Activated T-cell treated with anti-CD3 and anti-CD28 coated beads for 4 hours (primary cell): ENCODE measurements around the gene USP15.

Source experiments
- DNase-seq: peaks from one replicate; pipeline ENCODE4 v3.0.0-alpha.2; 2020

Gene USP15

DNA sequence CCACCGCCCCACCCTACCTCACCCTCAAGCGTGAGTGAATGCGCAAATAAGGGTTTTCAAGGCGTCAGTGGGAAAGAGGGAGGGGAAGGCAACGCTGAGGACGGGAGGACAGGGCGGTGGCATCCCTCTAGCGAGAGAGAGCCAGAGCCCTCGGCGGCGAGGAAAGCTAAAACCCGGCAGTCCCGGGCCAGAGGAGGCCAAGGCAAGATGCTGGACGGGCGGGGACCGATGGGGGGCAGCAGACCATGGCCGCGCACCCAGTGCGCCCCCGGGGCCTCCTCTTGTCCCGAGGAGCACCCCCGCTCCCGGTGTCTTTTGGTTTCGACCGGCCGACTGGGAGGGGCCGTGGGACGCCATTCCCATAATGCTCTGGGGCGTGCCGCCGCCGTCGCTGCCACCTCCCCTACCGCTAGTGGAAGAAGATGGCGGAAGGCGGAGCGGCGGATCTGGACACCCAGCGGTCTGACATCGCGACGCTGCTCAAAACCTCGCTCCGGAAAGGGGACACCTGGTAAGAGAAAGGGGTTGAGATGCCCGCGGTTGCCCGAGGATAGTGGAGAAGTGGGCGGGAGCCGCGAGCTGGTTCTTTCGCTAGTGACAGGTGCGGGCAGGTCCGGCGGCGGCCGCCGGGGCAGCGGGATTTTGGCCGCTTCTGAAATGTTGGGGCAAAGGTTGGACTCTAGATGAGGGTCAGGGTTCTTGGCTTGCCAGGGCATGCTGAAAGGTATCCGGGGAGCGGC, at the start of gene USP15:
USP15 (plus strand) TSS at position 412 of the 740 bp plus-strand sequence; CDS start at position 423, 11 bp downstream.
- peak; percentile 94 for DNase-seq

DNA sequence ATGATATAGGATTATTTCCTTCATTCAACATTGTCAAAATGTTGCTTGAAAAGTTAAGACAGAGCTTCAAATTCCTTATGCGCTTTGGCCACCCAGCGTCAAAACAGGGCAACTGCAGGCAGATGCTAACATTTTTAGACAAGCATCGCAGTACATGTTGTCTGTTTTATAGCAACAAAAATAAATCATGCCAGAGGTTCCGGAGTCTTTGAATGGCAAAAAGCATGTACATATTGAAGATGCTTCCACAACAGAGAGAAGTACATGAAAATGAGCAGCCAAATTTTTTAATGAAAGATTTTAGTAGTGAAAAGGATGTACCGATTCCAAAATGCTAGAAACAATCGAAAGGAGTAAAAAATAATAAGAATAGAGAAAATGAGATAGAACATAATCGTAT, 49.8 kb upstream of the USP15 start:
- peak; percentile 30 for DNase-seq

DNA sequence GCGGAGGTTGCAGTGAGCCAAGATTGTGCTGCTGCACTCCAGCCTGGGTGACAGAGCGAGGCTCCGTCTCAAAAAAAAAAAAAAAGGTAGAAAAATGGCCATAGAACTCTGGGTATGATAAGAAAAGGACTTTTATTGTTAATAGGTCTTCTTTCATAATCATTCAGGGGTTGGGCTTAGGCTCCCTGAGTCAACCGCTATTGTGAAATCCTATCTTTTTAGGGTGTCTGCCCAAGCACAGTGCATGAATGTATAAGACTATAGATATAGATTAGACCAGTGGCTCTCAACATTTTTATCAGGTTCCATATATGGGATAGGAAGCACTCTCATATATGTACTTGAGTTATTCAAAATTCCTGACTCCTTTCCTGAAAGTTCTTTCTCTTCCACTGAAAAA, 48.7 kb upstream of the USP15 start:
- no peak for DNase-seq

DNA sequence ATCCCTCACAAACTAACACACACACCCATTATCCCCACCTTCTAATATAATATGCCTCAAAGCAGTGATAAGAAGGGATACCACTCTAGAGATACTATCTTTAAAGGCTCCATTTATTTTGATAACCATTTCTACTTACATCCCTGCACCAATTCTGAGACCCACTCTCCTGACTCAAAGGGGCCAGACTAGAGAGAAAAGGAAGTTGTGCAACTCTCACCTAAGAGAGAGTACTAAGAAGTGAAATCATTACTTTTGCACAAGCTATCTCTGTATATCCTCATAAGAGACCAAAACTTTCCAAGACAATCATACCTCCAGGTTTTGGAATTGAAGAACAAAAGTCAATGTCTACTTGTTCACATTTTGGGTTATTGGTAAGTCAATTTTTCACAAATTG, 45.4 kb upstream of the USP15 start:
- no peak for DNase-seq

DNA sequence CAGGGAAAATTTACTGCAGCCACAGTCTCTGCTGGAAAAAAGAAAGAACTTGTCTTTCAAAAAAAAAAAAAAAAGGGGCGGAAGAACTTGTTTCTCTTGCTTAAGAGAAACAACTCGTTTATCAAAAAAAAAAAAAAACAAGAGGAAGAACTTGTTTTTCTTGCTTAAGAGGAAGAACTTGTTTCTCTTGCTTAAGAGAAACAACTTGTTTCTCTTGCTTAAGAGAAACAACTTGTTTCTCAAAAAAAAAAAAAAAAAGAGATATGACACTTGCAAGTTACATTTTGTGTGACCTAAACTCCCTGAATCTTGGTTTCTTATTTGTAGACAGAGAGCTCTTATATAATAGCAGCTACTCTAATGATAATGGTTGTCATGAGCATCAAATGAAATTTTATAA, 44.7 kb upstream of the USP15 start:
- DNase-seq: no peak

DNA sequence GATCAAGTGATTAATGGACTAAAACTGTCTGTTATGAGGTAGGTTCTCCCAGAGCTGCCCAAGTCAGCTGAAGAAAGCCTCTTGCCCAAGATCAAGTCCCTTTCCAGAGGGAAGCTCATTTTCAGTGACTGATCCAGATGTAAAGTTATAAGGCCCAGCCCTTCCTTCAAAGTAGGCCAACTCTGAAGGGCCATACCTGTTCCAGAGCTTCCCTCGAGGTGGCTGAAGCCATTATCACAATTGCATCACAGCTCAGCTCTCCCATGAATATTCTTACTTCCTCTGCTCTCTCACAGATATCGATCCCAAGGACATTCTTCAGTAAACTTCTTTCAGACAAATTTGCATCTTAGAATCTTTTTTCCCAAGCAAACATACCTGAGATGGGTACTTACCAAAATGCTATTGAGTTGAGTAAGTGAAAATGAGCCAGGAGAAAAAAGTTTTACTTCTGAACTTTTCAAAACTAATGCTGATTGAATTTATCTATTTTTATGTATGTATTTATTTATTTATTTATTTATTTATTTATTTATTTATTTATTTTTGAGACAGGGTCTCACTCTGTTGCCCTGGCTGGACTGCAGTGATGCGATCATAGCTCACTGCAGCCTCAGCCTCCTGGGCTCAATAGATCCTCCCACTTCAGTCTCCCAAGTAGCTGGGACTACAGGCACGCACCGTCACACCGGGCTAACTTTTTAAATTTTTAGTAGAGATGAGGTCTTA, 42.6 kb upstream of the USP15 start:
- no peak for DNase-seq

DNA sequence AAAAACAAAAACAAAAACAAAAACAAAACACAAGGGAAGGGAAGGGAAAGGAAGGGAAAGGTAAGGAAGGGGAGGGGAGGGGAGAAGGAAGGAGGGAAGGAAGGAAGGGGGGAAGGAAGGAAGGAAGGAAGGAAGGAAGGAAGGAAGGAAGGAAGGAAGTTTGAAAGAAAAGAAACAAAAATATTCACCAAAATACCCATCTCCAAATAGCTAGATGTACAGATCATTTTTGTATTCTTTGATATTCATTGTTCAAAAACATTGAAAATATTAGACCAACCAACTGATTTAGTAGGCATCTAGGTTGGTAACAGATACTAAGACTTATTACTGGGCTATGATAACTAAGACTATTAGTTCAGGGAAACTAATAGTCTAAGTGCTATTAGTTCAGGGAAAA, 39.1 kb upstream of the USP15 start:
- DNase-seq: no peak

DNA sequence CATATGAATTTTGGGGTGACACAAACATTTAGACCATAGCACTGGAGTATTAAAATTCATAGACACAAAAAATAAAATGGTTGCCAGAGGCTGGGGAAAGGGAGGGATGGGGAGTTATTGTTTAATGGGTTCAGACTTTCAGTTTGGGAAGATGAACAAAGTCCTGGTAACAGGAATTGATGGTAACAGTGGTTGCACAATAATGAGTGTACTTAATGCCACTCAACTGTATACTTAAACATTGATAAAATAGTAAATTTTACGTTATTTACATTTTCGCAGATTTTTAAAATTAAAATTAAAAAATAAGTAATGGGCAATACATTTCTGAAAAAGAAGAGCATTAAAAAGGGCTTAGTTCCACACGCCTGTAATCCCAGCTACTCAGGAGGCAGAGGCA, 35.6 kb upstream of the USP15 start:
- no peak for DNase-seq

DNA sequence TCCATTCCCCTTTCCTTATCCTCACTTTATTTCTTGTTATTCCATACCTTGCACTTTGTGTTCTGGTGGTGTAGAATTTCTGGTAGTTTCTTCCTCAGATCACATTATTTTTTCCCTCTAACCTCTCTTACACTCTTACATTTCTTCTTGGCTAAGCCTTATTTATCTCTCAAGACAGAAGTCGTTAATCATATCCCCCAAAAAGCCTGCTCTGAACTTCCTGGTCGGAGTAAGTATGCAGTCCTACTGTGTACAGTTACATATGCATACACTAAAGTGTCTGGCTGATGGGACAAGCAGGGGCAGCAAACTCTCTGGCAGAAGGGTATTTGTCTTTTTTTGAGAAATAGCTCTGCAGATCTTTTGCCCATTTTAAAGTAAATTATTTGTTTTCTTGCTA, 33.1 kb upstream of the USP15 start:
- DNase-seq: no peak

DNA sequence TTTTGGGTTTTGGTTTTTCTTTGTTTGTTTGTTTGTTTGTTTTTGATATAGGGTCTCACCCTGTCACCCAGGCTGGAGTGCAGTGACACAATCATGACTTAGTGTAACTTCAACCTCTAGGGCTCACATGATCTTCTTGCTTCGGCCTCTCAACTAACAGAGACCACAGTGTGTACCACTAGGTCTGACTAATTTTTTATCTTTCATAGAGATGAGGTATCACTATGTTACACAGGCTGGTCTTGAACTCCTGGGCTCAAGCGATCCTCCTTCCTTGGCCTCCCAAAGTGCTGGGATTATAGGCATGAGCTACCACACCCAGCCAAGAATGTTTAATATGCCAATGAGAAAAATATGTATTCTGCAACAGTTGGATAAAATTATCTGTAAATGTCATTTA, 29.6 kb upstream of the USP15 start:
- DNase-seq: no peak

DNA sequence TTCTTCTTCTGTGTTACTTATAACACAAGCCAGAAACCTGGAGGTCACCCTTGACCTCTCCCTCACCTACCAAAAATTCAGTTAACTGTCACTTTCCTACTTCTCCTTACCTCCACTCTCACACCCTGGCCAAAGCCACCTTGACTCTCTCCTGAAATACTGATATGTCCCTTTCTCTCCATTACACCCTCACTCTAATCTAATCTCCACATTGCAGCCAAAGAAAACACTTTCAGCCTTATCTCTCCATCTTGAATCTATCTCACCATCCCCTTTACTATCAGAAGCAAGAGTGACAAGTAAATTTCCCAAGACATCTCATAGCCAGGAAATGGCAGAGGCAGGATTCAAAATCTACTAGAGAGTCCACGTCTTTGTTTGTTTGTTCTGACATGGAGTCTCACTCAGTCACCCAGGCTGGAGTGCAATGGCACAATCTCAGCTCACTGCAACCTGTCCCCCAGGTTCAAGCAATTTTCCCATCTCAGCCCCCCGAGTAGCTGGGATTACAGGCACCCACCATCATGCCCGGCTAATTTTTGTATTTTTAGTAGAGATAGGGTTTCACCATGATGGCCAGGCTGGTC, 28.0 kb upstream of the USP15 start:
- no peak for DNase-seq

DNA sequence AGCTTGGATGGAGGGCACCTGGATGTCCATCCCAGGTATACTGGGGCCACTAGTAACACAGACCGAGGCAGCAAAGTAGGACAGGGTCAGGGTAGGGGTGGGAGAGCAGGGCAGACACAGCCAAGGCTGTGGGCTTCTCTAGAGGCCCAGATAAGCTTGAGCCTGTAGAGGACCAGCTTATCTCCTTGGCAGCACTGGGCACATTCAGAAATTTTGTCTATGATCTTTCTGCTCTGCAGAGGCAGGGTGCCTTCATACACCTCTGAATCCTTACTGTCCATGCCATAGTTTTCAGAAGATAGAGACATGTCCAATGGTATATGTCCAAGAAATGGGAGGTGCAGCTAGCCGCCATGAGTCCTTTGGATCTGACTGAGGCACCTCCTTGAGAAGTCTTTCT, 26.4 kb upstream of the USP15 start:
- DNase-seq: no peak

DNA sequence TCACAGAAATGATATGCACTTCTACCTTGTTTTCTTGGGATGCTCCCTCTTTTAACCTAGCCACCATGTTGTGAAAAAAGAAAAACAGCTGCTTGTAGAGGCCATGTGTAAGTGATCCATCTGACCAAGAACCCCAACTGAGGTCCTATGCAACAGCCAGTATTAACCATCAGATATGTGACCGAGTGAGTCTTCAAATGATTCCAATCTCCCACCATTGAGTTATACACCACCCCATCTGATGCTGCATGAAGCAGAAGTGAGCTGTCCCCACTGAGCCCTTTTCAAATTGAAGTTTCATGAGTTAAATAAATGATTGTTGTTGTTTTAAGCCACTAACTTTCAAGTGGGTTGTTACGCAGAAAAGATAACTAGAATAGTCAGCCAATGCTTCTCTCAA, 20.6 kb upstream of the USP15 start:
- DNase-seq: no peak

DNA sequence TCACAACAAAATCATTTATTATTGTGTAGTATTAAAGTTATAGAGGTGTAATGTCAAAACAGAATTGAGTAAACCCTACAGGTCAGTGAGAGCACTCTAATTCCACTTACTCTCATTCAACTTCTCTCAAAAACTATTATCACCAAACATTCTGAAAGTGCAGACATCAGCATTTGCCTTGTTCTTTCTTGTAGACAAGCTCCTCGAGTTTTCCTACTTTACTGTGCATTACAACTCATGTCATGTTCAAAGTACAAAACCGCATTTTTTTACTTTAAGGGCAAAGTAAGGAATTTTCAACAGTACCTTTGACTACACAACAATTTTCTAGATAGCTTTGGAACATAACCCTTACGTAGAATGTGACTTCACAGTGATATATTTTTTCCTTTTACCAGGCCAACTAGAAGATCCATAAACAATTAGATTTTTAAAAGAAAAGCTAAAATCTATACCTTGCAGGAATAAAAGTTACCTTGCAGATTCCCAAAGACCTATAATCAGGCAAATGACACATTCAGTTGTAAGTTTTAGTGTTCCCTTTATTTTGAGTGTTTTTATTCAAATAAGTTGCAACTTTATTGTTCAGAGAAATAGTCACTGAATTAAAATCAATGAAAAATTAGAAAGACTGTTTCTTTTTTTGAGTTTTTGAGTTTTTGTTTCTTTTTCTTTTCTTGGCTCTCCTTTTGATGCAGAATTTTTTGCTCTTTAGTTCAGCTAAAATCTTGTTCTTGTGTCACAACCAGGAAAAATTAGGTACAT, 12.7 kb upstream of the USP15 start:
- DNase-seq: no peak

DNA sequence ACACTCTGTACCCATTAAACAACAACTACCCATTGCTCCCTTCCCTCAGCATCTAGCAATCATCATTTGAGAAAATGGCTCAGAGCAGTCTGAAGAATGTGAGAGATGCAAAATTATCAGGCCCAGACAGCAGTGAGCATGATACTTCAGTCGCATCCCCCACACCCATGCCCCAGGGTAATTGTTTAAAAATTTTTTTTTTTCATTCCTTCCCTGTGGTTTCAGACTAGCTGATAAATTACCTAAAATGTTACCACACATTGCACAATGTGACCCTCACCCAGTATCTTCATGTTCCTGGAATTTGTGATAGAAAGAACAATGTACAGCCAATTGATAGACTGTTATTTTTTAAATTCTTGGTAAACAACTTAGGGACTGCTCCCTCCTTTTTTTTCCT, 11.3 kb upstream of the USP15 start:
- no peak for DNase-seq

DNA sequence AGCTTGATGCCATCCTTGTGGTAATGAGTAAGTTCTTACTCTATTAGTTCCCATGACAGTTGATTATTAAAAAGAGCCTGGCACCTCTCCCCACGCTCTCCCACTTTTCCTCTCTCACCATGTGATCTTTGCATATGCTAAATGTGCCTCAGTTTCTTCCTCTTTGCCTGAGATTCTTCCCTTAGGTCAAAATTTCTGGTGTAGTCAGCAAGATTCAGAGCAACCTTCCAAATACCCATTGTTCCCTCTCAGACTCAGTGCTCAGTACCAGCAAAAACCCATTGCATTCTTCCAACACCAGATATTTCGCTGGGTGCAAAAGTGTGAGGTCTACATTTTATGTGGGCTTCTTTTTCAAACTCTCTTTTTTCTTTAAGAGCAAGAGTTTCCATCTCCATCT, 10.8 kb upstream of the USP15 start:
- DNase-seq: no peak

DNA sequence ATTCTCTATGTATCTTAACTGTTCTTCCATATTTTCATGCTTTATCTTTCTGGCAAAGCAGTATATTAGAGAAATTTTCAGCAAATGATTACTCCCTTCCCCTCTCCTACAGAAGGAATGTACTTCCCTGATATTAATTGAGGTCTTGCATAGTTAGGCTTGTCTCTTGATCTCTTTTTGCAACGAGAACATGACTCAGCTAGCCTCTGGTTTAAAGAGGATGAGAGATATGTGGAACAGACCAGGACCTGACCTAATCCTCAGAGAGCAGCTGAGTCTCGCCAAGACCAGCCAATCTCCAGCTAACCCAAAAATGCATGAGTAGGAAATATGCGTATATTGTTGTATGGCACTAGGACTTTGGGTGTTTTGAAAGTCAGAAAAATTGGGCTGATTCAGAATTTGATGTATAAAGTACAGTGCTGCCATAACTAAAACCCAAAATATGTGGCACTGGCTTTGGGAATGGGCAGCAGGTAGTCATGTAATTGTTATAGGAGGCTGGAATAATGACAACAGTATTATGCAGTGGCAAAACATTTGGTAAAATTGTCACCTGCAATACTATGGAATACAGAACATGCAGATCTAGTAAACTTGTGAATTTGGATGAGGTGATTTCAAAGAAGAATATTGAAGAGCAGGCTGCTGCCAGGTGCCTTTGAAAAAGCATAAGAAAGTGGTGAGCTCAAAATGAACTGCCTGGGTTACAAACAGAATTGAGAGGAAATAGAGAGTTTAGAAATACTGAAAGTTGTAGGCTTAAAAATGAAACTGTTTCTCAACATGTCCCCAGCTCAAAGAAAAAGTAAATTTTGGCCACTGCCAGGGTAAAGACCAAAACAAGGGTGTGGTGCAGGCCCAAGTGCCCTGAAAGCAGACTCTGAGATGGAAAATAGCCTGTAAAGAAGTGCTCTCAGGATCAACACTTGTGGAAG, 9.3 kb upstream of the USP15 start:
- no peak for DNase-seq

DNA sequence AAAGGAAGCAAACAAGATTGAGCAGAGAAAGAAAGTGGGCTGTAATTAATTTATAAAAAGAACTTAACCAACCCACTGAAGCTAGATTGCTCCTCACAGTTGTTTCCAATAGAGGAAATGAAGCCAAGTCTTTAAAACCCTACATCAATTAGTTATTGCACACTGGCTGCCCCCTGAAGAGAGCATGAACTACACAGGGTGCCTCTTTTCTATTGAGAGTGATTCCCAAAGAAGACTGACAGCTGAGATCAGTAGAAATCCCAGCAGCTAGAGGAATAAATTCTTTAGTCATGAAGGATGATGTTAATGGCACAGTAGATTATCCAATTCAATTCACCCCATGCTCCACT, 8.6 kb upstream of the USP15 start:
- no peak for DNase-seq

DNA sequence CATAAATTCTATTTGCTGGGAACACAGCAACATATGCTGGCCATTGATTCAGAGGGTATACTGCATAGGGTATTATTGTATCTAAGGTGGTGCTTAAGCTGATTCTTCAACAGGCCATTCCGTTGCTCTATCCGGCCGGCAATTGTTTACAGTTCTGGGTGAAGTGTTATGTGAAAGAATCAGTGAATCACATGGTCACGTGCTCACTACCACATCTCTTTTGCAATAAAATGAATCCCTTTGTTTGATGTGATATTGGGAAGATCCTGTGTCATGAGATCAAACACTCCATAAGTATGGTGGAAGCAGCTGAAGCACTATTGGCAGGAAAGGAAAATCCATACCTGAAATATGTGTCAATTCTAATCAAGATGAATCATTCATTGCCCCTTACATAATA, 7.6 kb upstream of the USP15 start:
- no peak for DNase-seq

DNA sequence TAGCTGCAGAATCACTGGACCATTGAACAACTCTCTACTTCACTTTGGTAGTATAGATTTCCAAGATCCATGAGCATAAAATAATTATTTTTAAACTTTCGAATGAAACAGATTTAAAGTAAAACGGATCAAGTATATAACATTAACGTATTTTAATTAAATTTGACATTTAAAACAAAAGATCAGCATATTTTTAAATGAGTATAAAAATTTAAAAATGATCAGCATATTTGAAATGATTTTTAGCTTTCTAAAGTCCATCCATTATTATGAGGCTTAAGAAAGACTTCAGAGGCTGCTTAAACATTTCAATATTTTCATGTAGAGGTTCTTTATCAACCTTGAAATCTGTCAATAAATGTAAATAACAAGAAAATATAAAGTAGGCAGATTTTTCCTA, 5.2 kb upstream of the USP15 start:
- DNase-seq: no peak

DNA sequence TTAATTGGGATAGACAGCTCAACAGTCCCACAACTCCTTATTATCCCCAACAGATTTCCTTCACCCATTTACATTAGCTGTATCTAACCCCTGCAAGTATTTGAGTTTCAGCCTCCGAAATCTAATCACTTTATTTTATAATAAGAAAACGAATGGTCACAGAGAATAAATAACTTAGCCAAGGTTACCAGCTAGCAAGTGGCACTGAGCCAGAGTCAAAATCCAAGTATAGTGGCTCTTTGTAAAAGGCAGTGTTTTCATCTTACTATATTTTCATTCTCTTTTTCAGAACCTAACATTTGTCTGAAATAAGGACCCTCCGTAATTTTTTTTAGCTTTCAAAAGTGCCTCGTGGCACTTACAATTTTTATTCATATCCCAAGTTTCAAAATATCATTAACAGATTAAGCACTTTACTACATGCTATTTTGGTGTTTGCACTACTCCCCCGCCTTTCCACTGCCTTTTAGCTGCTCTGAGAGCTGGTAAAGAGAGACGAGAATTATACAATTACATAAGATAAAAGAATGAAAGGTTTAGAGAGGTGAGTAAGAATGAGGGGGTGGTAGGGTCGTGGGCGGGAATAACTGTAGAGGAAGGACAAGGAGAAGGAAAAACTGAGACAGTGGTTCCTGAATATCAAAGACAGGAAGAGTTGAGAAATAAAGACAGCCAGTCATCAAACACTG, 3.7 kb upstream of the USP15 start:
- peak; percentile 82 for DNase-seq

DNA sequence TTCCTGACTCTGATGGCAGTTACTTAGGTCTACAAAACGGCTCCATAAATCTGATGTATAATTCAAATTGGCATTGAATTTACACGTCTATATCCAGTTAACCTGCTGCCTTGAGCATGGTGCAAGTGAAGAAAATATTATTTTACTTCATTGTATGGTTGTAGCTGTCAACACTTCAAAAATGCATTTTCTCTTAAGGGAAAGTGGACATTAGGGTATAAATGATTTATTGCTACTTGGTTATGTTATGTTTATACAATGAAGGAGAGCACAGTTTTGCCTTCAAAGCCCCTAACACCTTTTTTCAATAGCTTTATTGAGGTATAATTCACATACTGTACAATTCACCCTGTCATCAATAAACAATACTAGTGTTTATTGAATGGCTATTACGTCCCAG, 2.0 kb upstream of the USP15 start:
- DNase-seq: no peak
